ENCODE results near the gene RBBP5.

DNA sequence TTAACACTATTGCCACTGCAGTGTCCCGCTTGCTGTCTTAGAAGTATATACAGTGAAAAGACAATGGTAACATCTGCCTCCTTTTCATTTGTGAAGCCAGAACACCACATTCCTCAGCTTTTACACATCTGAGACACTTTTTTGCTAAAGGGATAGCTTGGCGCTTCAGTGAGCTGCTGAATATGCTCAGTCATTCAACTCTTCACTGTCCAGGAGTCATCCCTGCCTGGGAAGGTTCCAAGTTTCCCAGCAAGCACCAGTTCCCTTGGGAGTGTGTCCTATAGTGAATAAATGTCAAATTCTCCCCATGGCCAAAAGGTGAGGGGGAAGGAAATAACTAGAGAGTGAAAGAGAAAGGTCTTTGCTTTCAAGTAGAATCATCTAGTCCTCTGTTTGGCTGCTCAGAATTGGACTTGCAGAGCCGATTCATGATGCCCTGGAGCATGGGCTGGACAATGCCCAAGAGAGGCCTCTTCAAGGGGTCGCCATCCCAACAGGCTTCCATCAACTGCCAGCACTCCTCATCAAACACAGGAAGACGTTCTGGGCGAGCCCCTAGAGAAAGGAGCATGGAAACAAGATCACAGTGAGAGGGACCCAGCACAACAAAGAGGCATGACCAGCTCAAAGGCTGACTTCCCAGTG is 25.5 kb upstream of the RBBP5 start:
- no peak for TF ChIP-seq EZH2 (IDR thresholded peaks at IDR 0.05; ENCODE audit: borderline replicate concordance, low read length)
- TF ChIP-seq, protein P1, sequence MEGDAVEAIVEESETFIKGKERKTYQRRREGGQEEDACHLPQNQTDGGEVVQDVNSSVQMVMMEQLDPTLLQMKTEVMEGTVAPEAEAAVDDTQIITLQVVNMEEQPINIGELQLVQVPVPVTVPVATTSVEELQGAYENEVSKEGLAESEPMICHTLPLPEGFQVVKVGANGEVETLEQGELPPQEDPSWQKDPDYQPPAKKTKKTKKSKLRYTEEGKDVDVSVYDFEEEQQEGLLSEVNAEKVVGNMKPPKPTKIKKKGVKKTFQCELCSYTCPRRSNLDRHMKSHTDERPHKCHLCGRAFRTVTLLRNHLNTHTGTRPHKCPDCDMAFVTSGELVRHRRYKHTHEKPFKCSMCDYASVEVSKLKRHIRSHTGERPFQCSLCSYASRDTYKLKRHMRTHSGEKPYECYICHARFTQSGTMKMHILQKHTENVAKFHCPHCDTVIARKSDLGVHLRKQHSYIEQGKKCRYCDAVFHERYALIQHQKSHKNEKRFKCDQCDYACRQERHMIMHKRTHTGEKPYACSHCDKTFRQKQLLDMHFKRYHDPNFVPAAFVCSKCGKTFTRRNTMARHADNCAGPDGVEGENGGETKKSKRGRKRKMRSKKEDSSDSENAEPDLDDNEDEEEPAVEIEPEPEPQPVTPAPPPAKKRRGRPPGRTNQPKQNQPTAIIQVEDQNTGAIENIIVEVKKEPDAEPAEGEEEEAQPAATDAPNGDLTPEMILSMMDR (IDR thresholded peaks at IDR 0.05; ENCODE audit: low read length) = no peak

All from OCI-LY1 (cell line).